HG02623 (cell line): ENCODE data around the gene ELN.
A peak's percentile ranks its signal among the peaks of the same experiment; 100 is the strongest.
"Not testable (repeated sequence)": the region's sequence is repeated elsewhere in the genome, so short reads cannot be mapped to it uniquely, and the experiment has no call there.

ENCODE experiments used
- ATAC-seq: cut with Tn5 transposase; IDR thresholded peaks from one replicate; pipeline ENCODE4 v1.9.1; 2021; ENCODE audit warnings: moderate library complexity; ENCODE audit not compliant: unreplicated experiment

The ELN gene

GRCh38 chr7:74000489-74001149, 27.4 kb upstream of the ELN start:
- ATAC-seq: no peak

DNA sequence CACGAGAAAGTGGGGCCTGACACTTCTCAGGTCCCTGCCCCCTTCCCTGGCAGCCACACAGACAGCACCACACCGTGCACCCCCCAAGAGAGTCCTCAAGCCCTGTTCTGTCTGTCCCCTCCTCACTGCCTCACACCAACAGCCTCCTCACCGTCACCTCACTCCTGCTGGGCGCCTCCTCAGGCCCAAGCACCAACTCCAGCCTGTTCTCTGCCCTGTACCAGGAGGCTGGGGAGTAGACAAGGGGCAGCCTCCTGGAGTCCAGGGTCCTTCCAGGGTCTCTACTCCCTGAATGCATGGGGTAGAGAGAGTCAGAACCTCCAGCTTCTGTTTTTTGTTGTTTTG, 26.9 kb upstream of the ELN start:
- ATAC-seq: no peak

DNA sequence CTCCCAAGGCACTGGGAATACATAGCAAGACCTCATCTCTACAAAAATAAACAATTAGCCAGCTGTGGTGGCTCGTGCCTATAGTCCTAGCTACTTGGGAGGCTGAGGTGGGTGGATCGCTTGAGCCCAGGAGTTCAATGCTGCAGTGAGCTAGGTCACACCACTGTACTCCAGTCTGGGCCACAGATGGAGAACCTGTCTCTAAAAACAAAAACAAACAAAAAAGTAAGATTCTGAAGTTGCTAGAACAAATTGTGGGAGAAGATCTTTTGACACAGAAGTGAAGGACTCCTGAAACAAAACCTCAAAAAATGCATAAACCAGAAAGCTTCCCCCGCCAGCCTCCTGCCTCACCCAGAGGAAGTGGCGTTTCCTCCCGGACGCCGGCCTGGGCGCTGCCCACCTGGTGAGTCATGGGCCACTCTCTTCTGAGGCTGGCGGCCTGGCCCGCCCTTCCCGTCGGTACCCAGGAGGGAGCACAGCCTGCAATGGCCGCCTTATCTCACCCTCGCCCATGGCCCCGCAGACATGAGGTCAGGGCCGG, 25.4 kb upstream of the ELN start:
- ATAC-seq: no peak

GRCh38 chr7:74003621-74004020, 24.4 kb upstream of the ELN start:
- no peak for ATAC-seq

DNA sequence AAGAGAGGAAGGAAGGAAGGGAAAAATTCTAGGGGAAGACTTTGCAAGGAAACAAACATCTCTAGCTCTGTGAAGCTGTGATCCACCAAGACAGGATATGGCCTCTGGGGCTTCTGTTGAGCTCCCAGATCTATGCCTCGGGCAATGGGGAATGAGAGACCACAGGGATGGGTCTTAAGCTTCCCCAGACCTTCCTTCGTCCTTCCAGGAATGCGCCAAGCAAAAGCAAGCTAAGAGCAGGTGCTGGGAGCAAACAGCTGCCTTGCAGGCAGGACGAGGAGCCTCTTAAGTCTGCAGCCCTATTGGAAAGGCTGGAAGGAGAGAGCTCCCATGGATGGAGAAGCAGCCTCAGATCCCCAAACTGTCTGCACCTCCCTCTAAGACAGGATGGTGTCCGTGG, 21.9 kb upstream of the ELN start:
- no peak for ATAC-seq

DNA sequence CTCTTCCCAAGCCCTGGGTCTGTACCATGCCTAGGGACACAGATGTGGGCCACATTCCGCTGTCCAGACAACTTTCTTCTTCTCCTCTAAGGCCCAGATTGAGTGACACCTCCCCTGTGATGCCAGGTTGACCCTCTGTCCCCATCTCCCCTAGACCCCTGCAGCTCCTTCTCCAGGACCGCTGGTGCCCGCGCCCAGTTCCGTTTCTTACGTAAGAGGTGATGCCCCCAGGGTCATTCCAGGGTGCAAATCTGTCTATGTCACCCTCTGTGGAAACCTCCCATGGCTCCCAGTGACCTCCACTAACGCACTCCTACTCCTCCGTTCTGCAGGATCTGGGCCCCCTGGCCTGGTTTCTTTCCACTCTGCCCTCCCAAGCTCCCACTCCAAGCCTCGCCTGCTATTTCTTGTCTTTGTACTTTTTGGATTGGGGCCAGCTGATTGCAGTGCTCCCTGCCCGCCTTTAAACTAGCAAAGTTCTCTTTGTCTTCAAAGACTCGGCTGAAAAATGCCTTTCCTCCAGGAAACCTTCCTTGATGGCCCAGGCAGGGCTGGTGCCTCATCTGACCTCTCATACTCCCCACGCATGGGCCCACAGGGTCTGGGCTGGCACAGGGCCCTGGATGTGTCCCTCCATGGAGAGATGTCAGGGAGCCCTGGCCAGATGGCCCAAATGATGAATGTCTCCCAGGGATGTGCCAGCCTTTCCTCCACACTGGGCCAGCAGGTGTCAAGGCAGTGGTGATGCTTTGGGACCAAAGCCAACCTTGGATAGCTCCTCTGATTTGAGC, 21.3 kb upstream of the ELN start:
- no peak for ATAC-seq

- no peak for ATAC-seq
These were observed 20.8 kb upstream of the ELN start for GRCh38 chr7:74007242-74007567.

DNA sequence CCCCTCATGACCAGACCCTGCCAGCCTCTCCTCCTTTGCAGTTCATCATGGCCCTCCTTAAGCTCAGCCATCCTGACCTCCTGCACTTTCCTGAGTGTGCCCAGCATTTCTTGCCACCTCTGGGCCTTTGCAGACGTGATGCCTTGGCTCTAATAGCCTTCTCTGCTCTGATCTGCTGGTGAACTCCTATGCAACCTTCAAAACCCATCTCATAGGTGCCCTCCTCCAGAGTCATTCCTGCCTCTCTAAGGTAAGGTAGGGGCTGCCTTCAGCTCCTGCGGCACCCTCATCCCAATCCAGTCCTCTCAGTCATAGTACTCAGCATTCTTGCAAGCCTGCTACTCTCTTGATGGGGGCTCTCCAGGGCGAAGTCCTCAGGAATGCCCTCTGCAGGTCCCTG, 19.3 kb upstream of the ELN start:
- no peak for ATAC-seq

DNA sequence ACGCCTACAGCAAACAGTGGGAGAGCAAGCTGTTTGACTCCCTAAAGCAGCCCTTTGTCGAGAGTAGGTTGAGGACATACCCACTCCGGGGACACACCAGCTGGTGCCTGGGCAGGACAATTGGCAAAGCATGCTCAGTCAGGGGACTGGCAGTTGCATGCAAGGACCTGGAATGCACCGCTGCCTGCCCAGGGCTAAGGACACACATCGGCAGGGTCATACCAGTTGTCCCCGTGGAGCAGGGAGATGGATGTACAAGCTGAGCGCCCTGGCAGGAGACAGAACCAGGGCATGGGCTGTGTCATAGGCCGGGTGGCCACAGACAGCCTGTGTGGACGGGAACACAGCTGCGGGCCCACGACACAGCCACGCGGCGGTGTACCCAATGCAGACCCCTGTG, 18.3 kb upstream of the ELN start:
- ATAC-seq: no peak

DNA sequence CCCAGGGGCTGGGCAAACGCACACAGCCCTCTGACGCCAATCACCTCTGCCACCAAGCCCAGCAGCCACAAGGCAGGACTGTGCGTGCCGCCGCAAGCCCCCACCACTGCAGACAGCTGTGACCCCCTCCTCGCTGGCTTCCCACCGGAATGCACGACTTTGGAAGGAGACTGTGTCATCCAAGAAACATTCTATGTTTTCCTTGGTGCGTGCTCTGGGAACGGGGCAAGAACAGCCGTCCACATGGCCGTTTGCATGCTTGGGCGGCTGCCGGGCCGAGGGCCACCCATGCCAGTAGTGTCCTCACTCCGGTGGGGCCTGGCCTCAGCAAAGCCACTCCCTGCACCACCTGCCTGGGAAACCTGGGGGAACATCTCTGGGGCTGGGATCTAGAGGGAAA, 17.6 kb upstream of the ELN start:
- no peak for ATAC-seq

- ATAC-seq: not testable (repeated sequence)
These were observed 16.6 kb upstream of the ELN start for GRCh38 chr7:74011421-74011820.

DNA sequence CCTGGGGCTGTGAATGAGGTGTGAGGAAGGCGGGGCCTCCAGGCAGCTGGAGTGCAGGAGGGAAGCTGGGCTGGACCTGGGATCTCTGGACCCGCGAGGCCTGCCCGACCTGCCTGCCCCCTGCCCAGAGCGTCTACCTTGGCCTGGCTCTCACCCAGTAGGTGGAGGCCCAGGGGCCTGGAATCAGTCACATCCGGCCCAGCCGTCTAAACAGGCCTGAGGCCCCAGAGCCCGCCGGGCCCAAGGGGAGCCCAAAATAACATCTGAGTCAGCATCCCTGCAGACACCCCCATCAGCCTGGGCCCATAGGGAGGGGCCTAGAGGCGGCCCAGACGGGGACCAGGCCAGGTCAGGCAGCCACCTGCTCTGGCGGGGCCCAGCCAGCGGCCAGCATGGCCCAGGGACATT, 15.1 kb upstream of the ELN start:
- ATAC-seq: peak; percentile 92

DNA sequence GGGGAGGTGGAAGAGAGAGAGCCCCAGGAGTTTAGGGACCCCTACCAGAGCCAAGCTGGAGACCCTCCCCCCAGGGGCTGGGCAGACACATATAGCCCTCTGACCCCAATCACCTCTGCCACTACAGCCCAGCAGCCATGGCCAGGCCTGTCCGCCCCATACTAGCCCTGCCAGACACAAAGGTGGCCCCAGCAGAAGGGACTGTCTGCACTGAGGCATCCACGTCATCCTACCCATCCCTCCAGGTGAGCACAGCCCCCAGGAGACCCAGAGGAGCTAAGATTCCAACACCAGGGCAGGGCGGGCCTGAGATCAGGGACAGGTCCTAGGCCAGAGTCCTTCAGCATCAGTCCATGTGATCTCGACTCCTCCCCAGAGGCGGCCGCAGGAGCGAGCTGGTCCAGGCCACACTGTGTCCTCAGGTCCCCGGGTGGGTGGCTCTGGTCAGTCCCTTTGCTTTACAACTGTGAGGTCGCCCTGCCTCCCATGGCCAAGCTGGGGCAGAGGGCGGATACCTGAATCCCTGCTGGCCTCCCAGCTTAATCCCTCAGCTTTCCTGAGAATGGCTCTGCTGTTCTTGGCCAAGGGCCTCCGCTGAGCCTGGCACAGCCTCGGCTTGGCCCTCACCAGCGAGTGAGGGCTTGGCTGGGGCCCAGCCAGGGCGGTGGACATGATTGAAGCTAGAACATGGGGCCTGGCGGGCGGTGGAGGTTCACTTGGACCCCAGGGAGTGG, 14.3 kb upstream of the ELN start:
- no peak for ATAC-seq

DNA sequence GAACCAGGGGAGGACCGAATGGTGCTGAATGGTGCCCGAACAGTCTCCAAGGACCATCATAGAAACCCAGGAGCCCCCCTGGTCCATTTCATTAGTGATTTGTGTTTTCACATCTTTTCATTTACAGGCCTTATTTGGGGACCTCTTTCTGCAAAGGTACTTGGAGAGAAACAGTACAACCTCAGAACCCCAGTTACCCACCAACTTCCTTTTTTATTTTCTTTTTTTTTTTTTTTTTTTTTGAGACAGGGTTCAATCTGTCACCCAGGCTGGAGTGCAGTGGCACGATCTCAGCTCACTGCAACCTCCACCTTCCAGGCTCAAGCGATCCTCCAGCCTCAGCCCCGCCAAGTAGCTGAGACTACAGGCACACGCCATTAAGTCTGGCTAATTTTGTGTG, 13.0 kb upstream of the ELN start:
- no peak for ATAC-seq

- ATAC-seq: no peak
These were observed 12.3 kb upstream of the ELN start for GRCh38 chr7:74015670-74016069.

DNA sequence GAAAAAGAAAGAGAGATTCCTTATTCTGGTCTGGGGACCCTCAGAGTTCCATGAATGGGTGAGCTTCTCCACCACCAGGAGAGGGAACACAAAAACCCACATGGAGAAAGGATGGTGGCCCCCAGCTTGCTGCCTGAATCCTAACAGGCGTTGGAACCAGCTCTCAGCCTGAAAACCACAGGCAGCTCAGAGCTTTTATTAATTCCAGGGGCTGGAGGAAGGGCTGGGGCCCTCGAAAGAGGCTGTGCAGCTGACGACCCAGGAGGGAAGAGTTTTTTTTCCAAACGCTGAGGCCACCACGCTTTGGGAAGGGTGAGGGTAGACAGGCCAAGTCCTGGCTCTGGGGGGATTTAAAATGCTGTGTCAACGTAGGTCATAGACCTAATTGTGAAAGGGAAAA, 10.8 kb upstream of the ELN start:
- ATAC-seq: no peak

DNA sequence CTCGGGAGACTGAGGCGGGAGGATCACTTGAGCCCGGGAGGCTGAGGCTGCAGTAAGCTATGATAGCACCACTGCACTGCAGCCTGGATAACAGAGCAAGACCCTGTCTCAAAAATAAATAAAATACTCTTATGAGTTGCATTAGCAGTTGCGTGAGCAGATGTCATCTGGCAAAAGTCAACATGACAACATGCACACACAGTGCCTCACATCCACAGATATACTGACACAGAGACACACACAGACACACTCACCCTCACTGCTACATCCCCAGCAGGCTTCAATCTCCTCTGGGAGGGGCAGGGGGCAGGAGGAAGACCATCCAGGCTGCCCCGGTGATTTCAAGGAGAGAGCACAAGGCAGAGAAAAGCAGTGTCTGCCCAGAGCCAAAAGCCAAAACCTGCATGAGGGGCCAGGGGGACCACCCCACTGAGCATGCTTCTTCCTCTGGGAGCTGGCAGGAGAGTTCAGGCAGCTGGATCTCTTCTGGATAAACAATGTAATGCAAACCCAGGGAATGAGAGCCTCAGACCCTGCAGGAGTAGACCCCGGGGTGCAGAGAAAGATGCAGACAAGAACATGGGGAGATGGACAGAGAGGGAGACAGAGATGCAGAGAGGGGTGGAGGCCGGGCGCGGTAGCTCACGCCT, 9.6 kb upstream of the ELN start:
- no peak for ATAC-seq

GRCh38 chr7:74019149-74019548, 8.8 kb upstream of the ELN start:
- no peak for ATAC-seq

- no peak for ATAC-seq
These were observed 7.6 kb upstream of the ELN start for GRCh38 chr7:74020390-74020789.

- no peak for ATAC-seq
These were observed 6.2 kb upstream of the ELN start for GRCh38 chr7:74021546-74022320.

DNA sequence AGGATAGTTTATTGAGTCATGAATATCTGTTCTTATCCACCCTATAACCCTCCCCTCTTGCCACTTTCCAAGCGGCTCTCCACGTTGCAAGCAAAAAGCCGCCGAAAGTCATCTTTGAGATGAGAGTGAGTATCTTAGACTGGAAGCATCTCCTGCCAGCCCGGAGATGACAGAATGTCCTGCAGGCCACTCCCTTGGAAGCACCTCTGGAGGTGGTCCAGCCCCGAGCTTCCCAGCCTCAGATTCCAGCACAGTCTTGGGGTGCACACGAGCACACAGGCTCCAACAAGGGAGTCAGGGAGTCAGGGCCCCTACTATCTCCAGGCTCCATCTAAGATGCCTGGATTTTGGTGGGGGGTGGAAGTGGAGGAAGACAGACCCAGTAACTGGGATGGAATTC, 5.5 kb upstream of the ELN start:
- ATAC-seq: no peak
